HepG2 (cell line): Measurements from ENCODE around the gene CELSR2. TPM values are rescaled to one million over a fixed set of nuclear protein-coding genes. Genes with fewer than 3 reads are reported as not detected.
A peak's percentile ranks its signal among the peaks of the same experiment; 100 is the strongest.

Source experiments
- FOXK2 ChIP-seq: fragments of 450-650 bp; IDR thresholded peaks from 2 replicates; pipeline ENCODE4 v1.6.1; 2016
- GLI4 ChIP-seq: sonication (generic); formaldehyde crosslinking; IDR thresholded peaks from 2 replicates; pipeline ENCODE4 v1.5.1; 2020; ENCODE audit warnings: missing genetic modification reagents, mild to moderate bottlenecking, moderate library complexity, borderline replicate concordance
- GTF3A ChIP-seq: sonication (generic); formaldehyde crosslinking; conservative IDR thresholded peaks from 2 replicates; pipeline ENCODE4 v1.4.0; 2020; ENCODE audit warnings: mild to moderate bottlenecking, missing genetic modification reagents
- HES4 ChIP-seq: sonication (generic); formaldehyde crosslinking; IDR thresholded peaks from 2 replicates; pipeline ENCODE4 v1.9.0; 2021; ENCODE audit warnings: mild to moderate bottlenecking, missing genetic modification reagents, borderline replicate concordance
- MBD4 ChIP-seq: IDR thresholded peaks from 2 replicates; pipeline ENCODE4 v1.6.1; 2012; ENCODE audit warnings: low read length, inconsistent platforms, borderline replicate concordance
- MLX ChIP-seq: IDR thresholded peaks from 2 replicates; pipeline ENCODE4 v1.6.1; 2016
- PHF5A ChIP-seq: IDR thresholded peaks from one replicate; pipeline ENCODE4 v1.6.1; 2018; ENCODE audit warnings: low read depth, missing genetic modification reagents; ENCODE audit not compliant: unreplicated experiment
- PRDM15 ChIP-seq: sonication (generic); formaldehyde crosslinking; IDR thresholded peaks from 2 replicates; pipeline ENCODE4 v1.4.0; 2020; ENCODE audit warnings: missing genetic modification reagents
- PREB ChIP-seq: sonication (generic); formaldehyde crosslinking; IDR thresholded peaks from 2 replicates; pipeline ENCODE4 v1.4.0; 2020; ENCODE audit warnings: missing genetic modification reagents
- SAP130 ChIP-seq: IDR thresholded peaks from 2 replicates; pipeline ENCODE4 v1.6.1; 2016; ENCODE audit warnings: low read depth
- TCF12 ChIP-seq, 2 experiments: fragments of 450-650 bp in 1 of 2; sonication (generic) in 1 of 2; formaldehyde crosslinking in 1 of 2; IDR thresholded peaks; 2 replicates each; pipeline versions ENCODE4 v1.6.1 to v1.8.0; 2017 to 2022; ENCODE audit warnings: antibody characterized with exemption in 1 of 2, mild to moderate bottlenecking in 1 of 2, missing genetic modification reagents in 1 of 2, moderate library complexity in 1 of 2
- TEAD3 ChIP-seq: optimal IDR thresholded peaks from 2 replicates; pipeline ENCODE3; 2016; ENCODE audit warnings: borderline replicate concordance
- U2AF2 ChIP-seq: fragments of 200-400 bp; formaldehyde crosslinking; IDR thresholded peaks from 2 replicates; pipeline ENCODE4 v1.6.1; 2017; ENCODE audit warnings: low read depth, mild to moderate bottlenecking, low read length
- ZNF3 ChIP-seq: IDR thresholded peaks from 2 replicates; pipeline ENCODE4 v1.7.0; 2017; ENCODE audit warnings: inconsistent platforms
- ZNF432 ChIP-seq: sonication (generic); formaldehyde crosslinking; IDR thresholded peaks from 2 replicates; pipeline ENCODE4 v1.5.0; 2020; ENCODE audit warnings: missing genetic modification reagents, mild to moderate bottlenecking, borderline replicate concordance
- ZNF747 ChIP-seq: sonication (generic); formaldehyde crosslinking; IDR thresholded peaks from 2 replicates; pipeline ENCODE4 v1.8.1; 2023; ENCODE audit warnings: missing genetic modification reagents, mild to moderate bottlenecking, borderline replicate concordance
- ZNF850 ChIP-seq: sonication (generic); formaldehyde crosslinking; conservative IDR thresholded peaks from 2 replicates; pipeline ENCODE4 v1.9.0; 2021; ENCODE audit warnings: mild to moderate bottlenecking, missing genetic modification reagents
- polyA plus RNA-seq, 8 experiments: library from polyadenylated mRNA; depleted of rRNA in 3 of 8; stranded (reverse) in 7 of 8; unstranded in 1 of 8; fragments of >200 nt; fragmentation: Illumina TruSeq in 4 of 8; extraction: Trizol in 4 of 8; gene quantifications; 2 replicates each; pipeline versions ENCODE4 v1.2.1 to v1.2.3, GENCODE V29; 2011 to 2016; ENCODE audit warnings: low read depth in 4 of 8, missing spikeins in 1 of 8, mixed read lengths in 1 of 8; ENCODE audit not compliant: insufficient read depth in 1 of 8
- total RNA-seq, 5 experiments: library from RNA; depleted of rRNA; stranded (reverse); fragments of >200 nt; fragmentation: Illumina TruSeq; extraction: Trizol; gene quantifications; 2 replicates each; pipeline ENCODE4 v1.2.3, GENCODE V29; 2016; ENCODE audit warnings: low read depth in 1 of 5
- TF ChIP-seq, protein P1 (sequence below): sonication (generic); formaldehyde crosslinking; IDR thresholded peaks from 2 replicates; pipeline ENCODE4 v1.5.0; 2020; ENCODE audit warnings: missing genetic modification reagents, mild to moderate bottlenecking, borderline replicate concordance
- TF ChIP-seq, protein P2 (sequence below): sonication (generic); formaldehyde crosslinking; IDR thresholded peaks from 2 replicates; pipeline ENCODE4 v1.8.0; 2022; ENCODE audit warnings: missing genetic modification reagents, low read depth, mild to moderate bottlenecking, borderline replicate concordance
- TF ChIP-seq, protein P3 (sequence below): sonication (generic); formaldehyde crosslinking; IDR thresholded peaks from 2 replicates; pipeline ENCODE4 v1.4.0; 2020; ENCODE audit warnings: mild to moderate bottlenecking, low read depth, missing genetic modification reagents

Gene CELSR2
- total and polyA plus RNA-seq, 2 of the 13 experiments (the other 11 are each of a cell fraction or from before 2014, with no cell fraction given): 4.0 to 6.6 TPM

DNA sequence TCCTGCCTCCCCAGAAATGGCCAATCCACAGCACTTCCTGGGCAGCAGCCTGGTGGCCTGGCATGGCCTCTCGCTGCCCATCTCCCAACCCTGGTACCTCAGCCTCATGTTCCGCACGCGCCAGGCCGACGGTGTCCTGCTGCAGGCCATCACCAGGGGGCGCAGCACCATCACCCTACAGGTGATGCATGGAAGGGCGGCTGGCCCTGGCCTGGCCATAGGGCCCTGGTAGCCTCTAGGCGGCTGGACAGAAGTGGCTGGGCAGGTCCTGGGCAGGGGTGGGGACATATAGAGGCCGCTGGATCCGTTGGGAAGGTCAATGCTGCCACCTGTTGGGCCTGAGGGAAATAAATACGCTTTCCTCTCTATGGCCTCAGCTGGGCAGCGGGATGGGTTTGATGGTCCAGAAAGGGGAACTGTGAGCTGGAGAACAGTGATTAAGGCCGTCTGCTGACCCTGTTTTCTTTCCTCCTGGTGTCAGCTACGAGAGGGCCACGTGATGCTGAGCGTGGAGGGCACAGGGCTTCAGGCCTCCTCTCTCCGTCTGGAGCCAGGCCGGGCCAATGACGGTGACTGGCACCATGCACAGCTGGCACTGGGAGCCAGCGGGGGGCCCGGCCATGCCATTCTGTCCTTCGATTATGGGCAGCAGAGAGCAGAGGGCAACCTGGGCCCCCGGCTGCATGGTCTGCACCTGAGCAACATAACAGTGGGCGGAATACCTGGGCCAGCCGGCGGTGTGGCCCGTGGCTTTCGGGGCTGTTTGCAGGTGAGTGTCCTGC, 14.4 kb downstream of the CELSR2 start (continued):
- TF ChIP-seq PREB (CRISPR knock-in tag): no peak
- no peak for TF ChIP-seq PRDM15
- TF ChIP-seq MBD4: no peak
- TF ChIP-seq GTF3A: peak; percentile 67; the same call in 1 of the 2 replicates
- TF ChIP-seq FOXK2: no peak
- TF ChIP-seq, protein P1, sequence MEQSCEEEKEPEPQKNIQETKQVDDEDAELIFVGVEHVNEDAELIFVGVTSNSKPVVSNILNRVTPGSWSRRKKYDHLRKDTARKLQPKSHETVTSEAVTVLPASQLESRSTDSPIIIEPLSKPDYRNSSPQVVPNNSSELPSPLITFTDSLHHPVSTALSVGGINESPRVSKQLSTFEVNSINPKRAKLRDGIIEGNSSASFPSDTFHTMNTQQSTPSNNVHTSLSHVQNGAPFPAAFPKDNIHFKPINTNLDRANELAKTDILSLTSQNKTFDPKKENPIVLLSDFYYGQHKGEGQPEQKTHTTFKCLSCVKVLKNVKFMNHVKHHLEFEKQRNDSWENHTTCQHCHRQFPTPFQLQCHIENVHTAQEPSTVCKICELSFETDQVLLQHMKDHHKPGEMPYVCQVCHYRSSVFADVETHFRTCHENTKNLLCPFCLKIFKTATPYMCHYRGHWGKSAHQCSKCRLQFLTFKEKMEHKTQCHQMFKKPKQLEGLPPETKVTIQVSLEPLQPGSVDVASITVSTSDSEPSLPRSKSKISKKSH (CRISPR knock-in tag): peak; percentile 37; the same call in 1 of the 2 replicates
- no peak for TF ChIP-seq ZNF432
- peak; percentile 63 for TF ChIP-seq PHF5A (CRISPR knock-in tag)
- no peak for TF ChIP-seq U2AF2
- no peak for TF ChIP-seq ZNF3 (CRISPR knock-in tag)
- TF ChIP-seq ZNF850 (CRISPR knock-in tag): no peak
- TF ChIP-seq, protein P2, sequence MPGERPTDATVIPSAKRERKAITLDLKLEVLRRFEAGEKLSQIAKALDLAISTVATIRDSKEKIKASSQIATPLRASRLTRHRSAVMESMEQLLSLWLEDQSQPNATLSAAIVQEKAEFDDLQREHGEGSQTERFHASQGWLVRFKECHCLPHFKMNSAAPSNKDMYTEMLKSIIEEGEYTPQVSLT: no peak; the same call in 1 of the 2 replicates
- TF ChIP-seq SAP130 (CRISPR knock-in tag): peak; percentile 97
- peak; percentile 55; the same call in 1 of the 2 replicates for TF ChIP-seq MLX (CRISPR knock-in tag)
- TF ChIP-seq, protein P3, sequence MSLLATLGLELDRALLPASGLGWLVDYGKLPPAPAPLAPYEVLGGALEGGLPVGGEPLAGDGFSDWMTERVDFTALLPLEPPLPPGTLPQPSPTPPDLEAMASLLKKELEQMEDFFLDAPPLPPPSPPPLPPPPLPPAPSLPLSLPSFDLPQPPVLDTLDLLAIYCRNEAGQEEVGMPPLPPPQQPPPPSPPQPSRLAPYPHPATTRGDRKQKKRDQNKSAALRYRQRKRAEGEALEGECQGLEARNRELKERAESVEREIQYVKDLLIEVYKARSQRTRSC (CRISPR knock-in tag): 0 out of 2 replicates have a peak, but pooled peaks have one; percentile 49
- no peak for TF ChIP-seq ZNF747 (CRISPR knock-in tag)
- TF ChIP-seq TEAD3: peak; percentile 79
- TF ChIP-seq TCF12 (IDR thresholded peaks at IDR 0.05): no peak
- no peak for TF ChIP-seq TCF12 (CRISPR knock-in tag; IDR thresholded peaks at IDR 0.05)
- no peak for TF ChIP-seq HES4 (CRISPR knock-in tag)
- TF ChIP-seq GLI4 (CRISPR knock-in tag): no peak
